Neural crest cell (in vitro differentiated cells): ENCODE measurements around the gene FAF2. TPM values are rescaled to one million over a fixed set of nuclear protein-coding genes. Genes with fewer than 3 reads are reported as not detected.
"Not testable (repeated sequence)": the region's sequence is repeated elsewhere in the genome, so short reads cannot be mapped to it uniquely, and the experiment has no call there.

Experiments
- DNase-seq: peaks from one replicate; pipeline ENCODE4 v3.0.0; 2021; ENCODE audit warnings: low read depth, mixed read lengths, low spot score
- H3K27ac Mint-ChIP-seq: one replicate; pipeline ENCODE4 v1.8.0; 2021; ENCODE audit warnings: mild to moderate bottlenecking, mixed read lengths; ENCODE audit not compliant: unreplicated experiment
- H3K27me3 Mint-ChIP-seq: 2 replicates; pipeline ENCODE4 v1.8.0; 2021; ENCODE audit warnings: low read depth, mild to moderate bottlenecking, mixed read lengths
- H3K36me3 Mint-ChIP-seq: 2 replicates; pipeline ENCODE4 v1.8.0; 2021; ENCODE audit warnings: low read depth, mild to moderate bottlenecking, mixed read lengths
- H3K4me1 Mint-ChIP-seq: 2 replicates; pipeline ENCODE4 v1.8.0; 2021; ENCODE audit warnings: mixed read lengths
- H3K4me3 Mint-ChIP-seq: one replicate; pipeline ENCODE4 v1.8.0; 2021; ENCODE audit warnings: mild to moderate bottlenecking, mixed read lengths
- H3K9me3 Mint-ChIP-seq: 2 replicates; pipeline ENCODE4 v1.8.0; 2021; ENCODE audit warnings: mixed read lengths
- CTCF ChIP-seq: fragments of 200-600 bp; sonication (generic); conservative IDR thresholded peaks from 2 replicates; pipeline ENCODE4 v1.5.0; 2021; ENCODE audit warnings: antibody characterized with exemption, mild to moderate bottlenecking
- total RNA-seq: library from RNA; stranded (reverse); gene quantifications from 2 replicates; pipeline ENCODE4 v1.2.1, GENCODE V29; 2021

FAF2 gene
- total RNA-seq, 1 donor from 2014 or later: 50.3 TPM

GRCh38 chr5:176545737-176546509, 97.7 kb downstream of the FAF2 start:
- no peak overlapping the region for H3K4me3 Mint-ChIP-seq
- no peak for TF ChIP-seq CTCF

GRCh38 chr5:176547802-176548201, 99.6 kb downstream of the FAF2 start:
- peaks cover 31% of the 10 kb centered on the region for H3K27me3 Mint-ChIP-seq
- H3K4me3 Mint-ChIP-seq: peak overlapping the region; percentile 35
- no peak for TF ChIP-seq CTCF
- H3K9me3 Mint-ChIP-seq: no peaks in the 10 kb centered on the region
- no peak for DNase-seq
- H3K36me3 Mint-ChIP-seq: no peaks in the 10 kb centered on the region
- H3K27ac Mint-ChIP-seq: no peak overlapping the region
- H3K4me1 Mint-ChIP-seq: peaks cover 4% of the 10 kb centered on the region

More at GRCh38 chr5:176545737-176546509, 97.7 kb downstream of the FAF2 start:
- H3K27me3 Mint-ChIP-seq: peaks cover 43% of the 10 kb centered on the region
- peaks cover 16% of the 10 kb centered on the region for H3K4me1 Mint-ChIP-seq
- H3K36me3 Mint-ChIP-seq: no peaks in the 10 kb centered on the region
- no peak for DNase-seq
- H3K27ac Mint-ChIP-seq: no peak overlapping the region
- no peaks in the 10 kb centered on the region for H3K9me3 Mint-ChIP-seq

- H3K9me3 Mint-ChIP-seq: no peaks in the 10 kb centered on the region
- peaks cover 30% of the 10 kb centered on the region for H3K27me3 Mint-ChIP-seq
- no peak for DNase-seq
- H3K4me3 Mint-ChIP-seq: no peak within 1 kb of the TSS
- H3K27ac Mint-ChIP-seq: no peak within 1 kb of the TSS
- no peak for TF ChIP-seq CTCF
- peaks cover 7% of the 10 kb centered on the region for H3K4me1 Mint-ChIP-seq
- H3K36me3 Mint-ChIP-seq: no peaks in the 10 kb centered on the region
Observed at GRCh38 chr5:176548967-176549444, 100.8 kb downstream of the FAF2 start, which contains the start of gene CDHR2. TSS of gene CDHR2 (plus strand) at chr5:176549342. CDS start at chr5:176565353, 16,011 bp downstream.

- H3K4me3 Mint-ChIP-seq: no peak overlapping the region
- TF ChIP-seq CTCF: no peak
- H3K9me3 Mint-ChIP-seq: no peaks in the 10 kb centered on the region
- no peak for DNase-seq
- H3K36me3 Mint-ChIP-seq: no peaks in the 10 kb centered on the region
- peaks cover 23% of the 10 kb centered on the region for H3K27me3 Mint-ChIP-seq
- H3K4me1 Mint-ChIP-seq: peaks cover 10% of the 10 kb centered on the region
- no peak overlapping the region for H3K27ac Mint-ChIP-seq
Observed at GRCh38 chr5:176549871-176550270, 101.7 kb downstream of the FAF2 start.

GRCh38 chr5:176550275-176550831, 102.2 kb downstream of the FAF2 start:
- Mint-ChIP-seq H3K27ac (no peak overlapping the region), H3K9me3 (no peaks in the 10 kb centered on the region), H3K4me3 (no peak overlapping the region), H3K36me3 (no peaks in the 10 kb centered on the region), H3K4me1 (peaks cover 13% of the 10 kb centered on the region), H3K27me3 (peaks cover 19% of the 10 kb centered on the region)
- DNase-seq: no peak
- TF ChIP-seq CTCF: no peak

- not testable (repeated sequence) for H3K9me3 Mint-ChIP-seq, H3K4me3 Mint-ChIP-seq, H3K36me3 Mint-ChIP-seq, DNase-seq
- H3K27me3 Mint-ChIP-seq: peaks cover 13% of the 10 kb centered on the region
- peaks cover 13% of the 10 kb centered on the region for H3K4me1 Mint-ChIP-seq
- peak overlapping the region; percentile 62 for H3K27ac Mint-ChIP-seq
Observed at GRCh38 chr5:176550937-176551336, 102.8 kb downstream of the FAF2 start.
